Prostate gland (tissue), 2 donors: Measurements from ENCODE around the gene PATL1. TPM values are rescaled to one million over a fixed set of nuclear protein-coding genes. Genes with fewer than 3 reads are reported as not detected.
"Not testable (repeated sequence)": the region's sequence is repeated elsewhere in the genome, so short reads cannot be mapped to it uniquely, and the experiment has no call there.

ENCODE experiments used
- DNase-seq: peaks from one replicate; pipeline ENCODE4 v3.0.0-alpha.2; 2019; ENCODE audit warnings: low spot score
- H3K27ac ChIP-seq, 2 donors: fragments of 200-600 bp; sonication (generic); 2 replicates each; pipeline ENCODE4 v1.5.1; 2017 to 2019
- H3K27me3 ChIP-seq: fragments of 200-600 bp; sonication (generic); replicated peaks from 2 replicates; pipeline ENCODE4 v1.5.1; 2019; ENCODE audit not compliant: insufficient read depth
- H3K36me3 ChIP-seq, 2 donors: fragments of 200-600 bp; sonication (generic); 1 replicate in 1 of 2; 2 replicates in 1 of 2; pipeline versions ENCODE4 v1.5.1 to v1.8.1; 2017 to 2019
- H3K4me1 ChIP-seq: fragments of 200-600 bp; sonication (generic); replicated peaks from 2 replicates; pipeline ENCODE4 v1.5.1; 2019
- H3K4me3 ChIP-seq, 2 donors: fragments of 200-600 bp; sonication (generic); 2 replicates each; pipeline ENCODE4 v1.5.1; 2017 to 2019
- H3K9me3 ChIP-seq: fragments of 200-600 bp; sonication (generic); 2 replicates; pipeline ENCODE4 v1.5.1; 2017
- POLR2A ChIP-seq: fragments of 450-650 bp; IDR thresholded peaks from one replicate; pipeline ENCODE4 v1.6.1; 2016; ENCODE audit warnings: antibody characterized with exemption, mild to moderate bottlenecking
- POLR2AphosphoS5 ChIP-seq: sonication (generic); formaldehyde crosslinking; IDR thresholded peaks from one replicate; pipeline ENCODE4 v1.6.1; 2017; ENCODE audit warnings: antibody characterized with exemption
- WGBS: methylation state at CpG from one replicate; pipeline ENCODE4 v1.1.5; 2018; 5-methylcytosine and 5-hydroxymethylcytosine counted together
- intact Hi-C: fragments of 100-400 bp; cut with DNase I; formaldehyde crosslinking; loops from one replicate; pipeline ENCODE4 v1.14.2; 2022
- total RNA-seq, 2 donors: library from RNA; depleted of rRNA; stranded (reverse); fragments of >200 nt; gene quantifications; one replicate each; pipeline ENCODE4 v1.1.0, GENCODE V29; 2016
- TF ChIP-seq, protein P1 (sequence below), 4 experiments: fragments of 200-600 bp in 2 of 4; fragments of 450-650 bp in 2 of 4; sonication (generic) in 2 of 4; IDR thresholded peaks; 1 replicate in 3 of 4; 2 replicates in 1 of 4; pipeline ENCODE4 v1.5.1; 2016 to 2019; ENCODE audit warnings: antibody characterized with exemption in 4 of 4, mild to moderate bottlenecking in 2 of 4, moderate library complexity in 2 of 4

The PATL1 gene
- total RNA-seq, 2 donors from 2014 or later = 10.3 to 26.2 TPM

DNA sequence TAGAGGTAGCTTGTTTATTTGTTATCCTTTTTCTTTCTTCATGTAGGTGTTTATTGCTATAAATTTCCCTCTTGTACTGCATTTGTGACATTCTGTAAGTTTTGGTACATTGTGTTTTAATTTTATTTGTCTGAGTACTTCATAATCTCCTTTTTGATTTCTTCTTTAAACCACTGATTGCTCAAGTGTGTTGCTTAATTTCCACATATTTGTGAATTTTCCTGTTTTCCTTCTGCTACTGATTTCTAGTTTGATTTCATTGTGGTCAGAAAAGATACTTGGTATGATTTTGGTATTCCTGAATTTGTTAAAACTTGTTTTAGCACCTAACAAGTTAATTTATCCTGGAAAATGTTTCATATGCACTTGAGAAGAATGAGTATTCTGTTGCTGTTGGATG lies 29.7 kb upstream of the PATL1 start:
- Histone ChIP-seq H3K9me3 (no peaks in the 10 kb centered on the region), H3K4me1 (no peaks in the 10 kb centered on the region), H3K27ac (no peak overlapping the region), H3K27me3 (no peaks in the 10 kb centered on the region), H3K4me3 (no peak overlapping the region), H3K36me3 (no peaks in the 10 kb centered on the region)
- no peak for DNase-seq
- intact Hi-C loops = no loop called here
- TF ChIP-seq, protein P1, sequence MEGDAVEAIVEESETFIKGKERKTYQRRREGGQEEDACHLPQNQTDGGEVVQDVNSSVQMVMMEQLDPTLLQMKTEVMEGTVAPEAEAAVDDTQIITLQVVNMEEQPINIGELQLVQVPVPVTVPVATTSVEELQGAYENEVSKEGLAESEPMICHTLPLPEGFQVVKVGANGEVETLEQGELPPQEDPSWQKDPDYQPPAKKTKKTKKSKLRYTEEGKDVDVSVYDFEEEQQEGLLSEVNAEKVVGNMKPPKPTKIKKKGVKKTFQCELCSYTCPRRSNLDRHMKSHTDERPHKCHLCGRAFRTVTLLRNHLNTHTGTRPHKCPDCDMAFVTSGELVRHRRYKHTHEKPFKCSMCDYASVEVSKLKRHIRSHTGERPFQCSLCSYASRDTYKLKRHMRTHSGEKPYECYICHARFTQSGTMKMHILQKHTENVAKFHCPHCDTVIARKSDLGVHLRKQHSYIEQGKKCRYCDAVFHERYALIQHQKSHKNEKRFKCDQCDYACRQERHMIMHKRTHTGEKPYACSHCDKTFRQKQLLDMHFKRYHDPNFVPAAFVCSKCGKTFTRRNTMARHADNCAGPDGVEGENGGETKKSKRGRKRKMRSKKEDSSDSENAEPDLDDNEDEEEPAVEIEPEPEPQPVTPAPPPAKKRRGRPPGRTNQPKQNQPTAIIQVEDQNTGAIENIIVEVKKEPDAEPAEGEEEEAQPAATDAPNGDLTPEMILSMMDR (IDR thresholded peaks at IDR 0.05) = no peak
- TF ChIP-seq POLR2A (no peak), POLR2AphosphoS5 (no peak)

DNA sequence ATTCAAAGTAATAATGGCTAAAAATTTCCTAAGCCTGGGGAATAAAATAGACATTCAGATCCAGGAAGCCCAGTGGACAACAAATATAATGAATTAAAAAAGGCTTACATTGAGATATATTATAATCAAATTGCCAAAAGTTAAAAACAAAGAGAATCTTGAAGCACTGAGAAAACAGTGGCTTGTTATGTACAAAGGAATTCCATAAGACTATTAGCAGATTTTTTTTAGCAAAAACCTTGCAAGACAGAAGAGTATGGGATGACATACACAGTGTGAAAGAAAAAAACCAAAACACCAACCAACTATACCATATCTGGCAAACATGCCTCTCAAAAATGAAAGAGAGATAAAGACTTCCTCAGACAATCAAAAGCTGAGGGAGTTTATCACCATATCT lies 24.1 kb upstream of the PATL1 start:
- intact Hi-C loops = no loop called here
- TF ChIP-seq, protein P1 (IDR thresholded peaks at IDR 0.05) = no peak
- no peak for TF ChIP-seq POLR2A
- no peak for TF ChIP-seq POLR2AphosphoS5
- no peak overlapping the region for H3K4me3 ChIP-seq
- H3K27me3 ChIP-seq = no peaks in the 10 kb centered on the region
- H3K36me3 ChIP-seq = no peaks in the 10 kb centered on the region
- no peaks in the 10 kb centered on the region for H3K4me1 ChIP-seq
- H3K27ac ChIP-seq = no peak overlapping the region
- no peaks in the 10 kb centered on the region for H3K9me3 ChIP-seq
- no peak for DNase-seq

DNA sequence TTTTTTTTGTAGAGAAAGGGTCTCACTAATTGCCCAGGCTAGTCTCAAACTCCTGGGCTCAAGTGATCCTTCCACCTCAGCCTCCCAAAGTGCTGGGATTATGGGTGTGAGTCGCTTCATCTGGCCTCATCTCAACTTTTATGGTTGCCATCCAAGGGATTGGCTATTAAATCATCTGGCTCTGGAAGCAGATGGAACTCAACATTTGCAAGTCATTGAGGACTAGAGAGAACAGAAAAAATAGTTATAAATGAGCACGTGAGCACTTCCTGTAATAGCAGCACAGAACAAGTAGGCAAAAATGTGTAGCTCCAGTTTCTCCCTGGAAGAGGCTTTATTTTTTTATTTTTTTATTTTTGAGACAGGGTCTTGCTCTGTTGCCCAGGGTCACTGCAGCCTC lies 22.3 kb upstream of the PATL1 start:
- WGBS = 70% methylated on average over 2 of the region's 2 CpGs
- H3K27ac ChIP-seq = no peak overlapping the region
- H3K9me3 ChIP-seq = no peaks in the 10 kb centered on the region
- no peaks in the 10 kb centered on the region for H3K4me1 ChIP-seq
- no peak overlapping the region for H3K4me3 ChIP-seq
- TF ChIP-seq POLR2A (no peak), POLR2AphosphoS5 (no peak)
- TF ChIP-seq, protein P1 (IDR thresholded peaks at IDR 0.05) = no peak
- intact Hi-C loops = no loop called here
- no peaks in the 10 kb centered on the region for H3K36me3 ChIP-seq
- H3K27me3 ChIP-seq = peaks cover 2% of the 10 kb centered on the region
- DNase-seq = no peak

DNA sequence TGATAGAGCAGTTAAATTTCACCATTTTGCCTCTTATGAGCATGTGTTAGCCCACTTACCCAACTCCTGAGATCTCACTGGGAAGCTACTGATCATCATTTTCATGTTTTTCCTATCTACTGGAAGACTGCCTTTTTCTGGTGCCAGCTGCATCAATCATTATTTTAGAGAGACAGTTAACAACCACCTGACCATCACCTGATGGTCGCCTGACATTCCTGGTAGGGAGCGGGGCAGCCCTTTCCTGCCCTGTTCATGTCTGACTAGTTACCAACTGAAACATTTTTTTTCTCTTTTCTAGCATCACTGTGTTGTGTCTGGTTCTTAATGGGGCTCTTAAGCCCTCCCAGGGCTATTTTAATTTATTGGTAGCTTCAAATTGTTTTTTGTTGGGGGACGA lies 20.2 kb upstream of the PATL1 start:
- no peak for DNase-seq
- peaks cover 2% of the 10 kb centered on the region for H3K27me3 ChIP-seq
- TF ChIP-seq POLR2A = no peak
- TF ChIP-seq, protein P1 (IDR thresholded peaks at IDR 0.05) = no peak
- no peak for TF ChIP-seq POLR2AphosphoS5
- H3K4me3 ChIP-seq = no peak overlapping the region
- WGBS = 57% methylated on average over 3 of the region's 3 CpGs
- no peak overlapping the region for H3K27ac ChIP-seq
- H3K9me3 ChIP-seq = no peaks in the 10 kb centered on the region
- intact Hi-C loops = no loop called here
- no peaks in the 10 kb centered on the region for H3K36me3 ChIP-seq
- no peaks in the 10 kb centered on the region for H3K4me1 ChIP-seq

DNA sequence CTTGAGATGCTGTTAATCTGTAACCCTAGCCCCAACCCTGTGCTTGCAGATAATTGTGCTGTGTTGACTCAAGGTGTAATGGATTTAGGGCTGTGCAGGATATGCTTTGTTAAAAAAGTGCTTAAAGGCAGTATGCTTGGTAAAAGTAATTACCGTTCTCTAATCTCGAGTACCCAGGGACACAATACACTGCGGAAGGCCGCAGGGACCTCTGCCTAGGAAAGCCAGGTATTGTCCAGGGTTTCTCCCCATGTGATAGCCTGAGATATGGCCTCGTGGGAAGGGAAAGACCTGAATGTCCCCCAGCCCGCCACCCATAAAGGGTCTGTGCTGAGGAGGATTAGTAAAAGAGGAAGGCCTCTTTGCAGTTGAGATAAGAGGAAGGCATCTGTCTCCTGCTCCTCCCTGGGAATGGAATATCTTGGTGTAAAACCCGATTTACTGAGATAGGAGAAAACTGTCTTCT lies 12.5 kb upstream of the PATL1 start:
- H3K27ac ChIP-seq, H3K9me3 ChIP-seq, H3K4me3 ChIP-seq, DNase-seq, H3K27me3 ChIP-seq, H3K4me1 ChIP-seq, intact Hi-C loops, H3K36me3 ChIP-seq: not testable (repeated sequence)
- 55% methylated on average over 7 of the region's 7 CpGs for WGBS
